Stomach smooth muscle (tissue), 2 donors: Measurements from ENCODE around the gene ZNF423.

ENCODE experiments used
- H3K27ac ChIP-seq: one replicate; pipeline ENCODE4 v1.7.0; 2013; ENCODE audit warnings: mild to moderate bottlenecking, low read length, inconsistent platforms
- H3K27me3 ChIP-seq, 2 donors: one replicate each; pipeline ENCODE4 v1.7.0; 2013; ENCODE audit warnings: low read length in 2 of 2; ENCODE audit not compliant: insufficient read depth in 2 of 2, control insufficient read depth in 1 of 2
- H3K36me3 ChIP-seq, 2 donors: one replicate each; pipeline ENCODE4 v1.7.0; 2013; ENCODE audit warnings: low read length in 2 of 2; ENCODE audit not compliant: control insufficient read depth in 2 of 2, insufficient read depth in 2 of 2
- H3K4me1 ChIP-seq: one replicate; pipeline ENCODE4 v1.7.0; 2013; ENCODE audit warnings: low read length; ENCODE audit not compliant: control insufficient read depth, insufficient read depth
- H3K4me3 ChIP-seq, 2 donors: one replicate each; pipeline ENCODE4 v1.7.0; 2013; ENCODE audit warnings: low read length in 2 of 2
- H3K9ac ChIP-seq, 2 donors: one replicate each; pipeline ENCODE4 v1.7.0; 2013; ENCODE audit warnings: low read length in 2 of 2, mild to moderate bottlenecking in 1 of 2
- H3K9me3 ChIP-seq, 2 donors: one replicate each; pipeline ENCODE4 v1.7.0; 2013; ENCODE audit warnings: low read length in 2 of 2; ENCODE audit not compliant: control insufficient read depth in 2 of 2
- donor health status: healthy.
- donor health status: Pancreatic carcinoma.

The ZNF423 gene

DNA sequence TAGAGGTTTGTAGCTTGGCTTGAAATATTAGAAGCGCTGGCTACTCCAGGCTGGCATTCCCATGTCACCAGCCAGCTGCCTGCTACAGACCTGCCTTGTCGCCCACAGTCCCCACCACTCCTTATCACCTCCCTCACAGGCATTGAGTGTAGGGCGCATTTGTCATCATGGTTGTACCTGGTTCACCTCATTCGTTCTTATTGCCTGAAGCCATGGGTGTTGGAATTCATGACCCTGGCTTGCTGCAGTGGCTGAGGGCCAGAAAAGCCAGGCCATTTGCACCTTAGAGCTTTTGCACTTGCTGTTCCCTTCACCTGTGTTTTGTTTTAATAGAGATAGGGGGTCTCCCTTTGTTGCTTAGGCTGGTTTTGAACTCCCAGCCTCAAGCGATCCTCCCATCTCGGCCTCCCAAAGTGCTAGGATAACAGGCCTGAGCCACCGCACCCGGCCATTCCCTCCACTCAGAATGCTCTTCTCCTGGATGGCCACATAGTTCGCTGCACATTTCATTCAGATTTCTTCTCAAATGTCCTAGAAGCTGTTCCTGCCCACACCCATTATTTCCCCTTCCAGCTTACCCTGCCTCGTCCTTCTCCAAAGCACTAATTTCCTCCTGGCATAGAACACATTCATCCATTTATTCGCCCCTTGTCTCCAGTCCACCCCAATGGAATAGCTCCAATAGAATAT is 384.7 kb downstream of the ZNF423 start:
- Histone ChIP-seq H3K36me3 (no peaks in the 10 kb centered on the region), H3K9ac (no peak overlapping the region), H3K4me1 (no peaks in the 10 kb centered on the region), H3K9me3 (no peaks in the 10 kb centered on the region), H3K27me3 (peaks cover 0 to 3% of the 10 kb centered on the region in 2 donors), H3K4me3 (no peak overlapping the region), H3K27ac (no peak overlapping the region)

DNA sequence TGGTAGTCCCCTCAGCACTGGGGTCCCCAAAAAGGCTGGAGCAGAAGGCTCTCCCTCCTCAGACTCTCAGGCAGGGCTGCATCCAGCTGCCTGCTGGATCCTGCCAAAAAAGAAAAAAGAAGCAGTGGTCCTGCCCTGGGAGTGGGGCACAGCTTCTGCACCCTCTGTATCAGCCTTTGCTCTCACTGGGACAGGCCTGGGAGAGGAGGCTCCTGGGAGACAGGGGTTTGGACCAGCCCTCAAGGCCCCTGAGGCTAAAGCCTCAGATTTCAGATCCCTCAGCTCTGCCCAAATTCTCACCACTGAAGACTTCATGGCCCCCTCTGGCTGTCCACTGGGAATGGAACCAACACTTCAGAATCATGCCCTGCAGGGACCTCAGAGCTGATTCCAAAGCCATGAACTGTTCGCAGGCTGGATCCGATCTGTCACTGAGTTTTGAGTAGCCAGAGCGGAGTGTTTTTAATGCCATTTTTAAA is 385.4 kb downstream of the ZNF423 start:
- no peaks in the 10 kb centered on the region for H3K4me1 ChIP-seq

DNA sequence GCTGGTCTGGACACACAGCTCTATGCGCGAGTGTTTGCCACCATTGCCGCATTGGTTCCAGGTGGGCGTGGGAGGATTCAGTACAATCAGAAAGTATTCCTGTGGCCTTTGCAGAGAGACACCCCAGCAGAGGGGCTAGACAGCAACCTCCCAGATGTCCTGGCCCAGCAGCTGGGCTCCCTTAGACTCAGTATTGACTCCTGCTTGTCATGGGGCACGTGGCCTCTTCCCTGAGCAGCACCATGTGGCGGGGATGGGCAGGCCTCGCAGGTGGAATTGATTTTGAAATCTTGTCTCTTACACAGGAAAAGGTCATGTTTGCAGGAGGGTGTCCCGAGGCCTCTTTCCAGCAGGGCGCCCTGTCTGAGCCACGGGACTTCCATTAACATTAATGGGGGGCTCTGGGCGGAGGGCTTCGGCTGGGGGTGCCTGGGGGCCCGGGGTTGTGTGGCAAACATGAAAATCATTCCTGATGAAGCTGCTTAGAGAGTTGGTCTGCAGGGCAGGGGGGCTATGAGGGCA is 385.9 kb downstream of the ZNF423 start:
- no peak overlapping the region for H3K4me3 ChIP-seq
- H3K9ac ChIP-seq, result no peak overlapping the region
- H3K27ac ChIP-seq, result no peak overlapping the region
- peaks cover 5 to 9% of the 10 kb centered on the region in 2 donors for H3K27me3 ChIP-seq
- no peaks in the 10 kb centered on the region for H3K4me1 ChIP-seq
- H3K36me3 ChIP-seq, result no peaks in the 10 kb centered on the region
- no peaks in the 10 kb centered on the region for H3K9me3 ChIP-seq

More for the DNA sequence above, 385.4 kb downstream of the ZNF423 start:
- H3K9ac ChIP-seq, result no peak overlapping the region
- no peaks in the 10 kb centered on the region for H3K36me3 ChIP-seq
- H3K27me3 ChIP-seq, result peaks cover 3% of the 10 kb centered on the region in 2 donors
- H3K9me3 ChIP-seq, result no peaks in the 10 kb centered on the region
- H3K4me3 ChIP-seq, result no peak overlapping the region
- H3K27ac ChIP-seq, result no peak overlapping the region

DNA sequence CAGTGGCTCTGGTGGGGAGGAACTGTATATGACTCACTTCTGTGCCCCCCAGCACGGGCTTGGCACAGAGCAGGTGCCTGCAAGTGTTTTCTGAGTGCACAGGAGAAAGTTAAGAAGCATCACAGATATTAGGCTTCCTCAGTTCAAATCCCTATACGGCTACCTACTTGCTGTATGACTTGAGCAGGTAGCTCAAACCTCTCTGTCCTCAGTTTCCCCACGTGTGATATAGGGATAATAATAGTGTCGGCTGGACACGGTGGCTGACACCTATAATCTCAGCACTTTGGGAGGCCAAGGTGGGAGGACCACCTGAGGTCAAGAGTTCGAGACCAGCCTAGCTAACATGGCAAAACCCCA is 386.6 kb downstream of the ZNF423 start:
- H3K36me3 ChIP-seq, result no peaks in the 10 kb centered on the region
- H3K27me3 ChIP-seq, result peaks cover 7 to 16% of the 10 kb centered on the region in 2 donors
- no peak overlapping the region for H3K9ac ChIP-seq
- no peaks in the 10 kb centered on the region for H3K9me3 ChIP-seq
- H3K4me3 ChIP-seq, result no peak overlapping the region
- H3K4me1 ChIP-seq, result peaks cover 2% of the 10 kb centered on the region
- no peak overlapping the region for H3K27ac ChIP-seq

DNA sequence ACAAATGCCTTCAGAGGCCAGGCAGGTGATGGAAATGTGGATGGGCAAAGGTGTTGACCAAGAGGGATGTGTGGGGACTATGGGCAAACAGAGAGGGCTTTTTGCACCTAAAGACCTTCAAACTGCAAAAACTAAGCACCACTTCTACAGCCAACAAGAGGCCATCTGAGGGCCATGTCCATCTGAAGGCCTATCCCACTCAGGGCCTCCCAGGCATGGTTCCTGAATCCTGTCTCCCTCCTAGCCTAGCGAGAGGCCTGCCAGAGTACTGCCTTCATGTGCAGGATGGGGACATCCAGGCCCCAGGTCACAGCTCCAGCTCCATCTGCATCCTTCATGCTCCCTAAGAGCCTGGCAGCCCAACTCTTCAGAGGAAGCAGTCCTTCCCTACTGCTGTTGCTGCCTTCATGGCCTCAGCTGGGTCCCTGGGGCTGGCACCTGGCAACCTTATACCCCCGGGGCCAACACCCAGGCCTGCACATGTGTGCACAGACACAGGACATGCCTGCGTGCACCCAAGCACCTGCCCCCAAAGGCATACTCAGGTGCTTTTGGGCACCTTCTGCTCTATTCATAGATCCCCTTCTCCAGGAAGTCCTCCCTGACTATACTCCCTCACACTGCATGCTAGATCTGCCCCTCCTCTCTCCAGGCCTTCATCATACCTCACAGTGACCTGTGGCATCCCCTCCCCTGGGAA is 387.2 kb downstream of the ZNF423 start:
- Histone ChIP-seq H3K27me3 (peaks cover 9 to 19% of the 10 kb centered on the region in 2 donors), H3K36me3 (no peaks in the 10 kb centered on the region), H3K27ac (no peak overlapping the region), H3K4me1 (peaks cover 2% of the 10 kb centered on the region), H3K9me3 (no peaks in the 10 kb centered on the region), H3K4me3 (no peak overlapping the region), H3K9ac (no peak overlapping the region)

DNA sequence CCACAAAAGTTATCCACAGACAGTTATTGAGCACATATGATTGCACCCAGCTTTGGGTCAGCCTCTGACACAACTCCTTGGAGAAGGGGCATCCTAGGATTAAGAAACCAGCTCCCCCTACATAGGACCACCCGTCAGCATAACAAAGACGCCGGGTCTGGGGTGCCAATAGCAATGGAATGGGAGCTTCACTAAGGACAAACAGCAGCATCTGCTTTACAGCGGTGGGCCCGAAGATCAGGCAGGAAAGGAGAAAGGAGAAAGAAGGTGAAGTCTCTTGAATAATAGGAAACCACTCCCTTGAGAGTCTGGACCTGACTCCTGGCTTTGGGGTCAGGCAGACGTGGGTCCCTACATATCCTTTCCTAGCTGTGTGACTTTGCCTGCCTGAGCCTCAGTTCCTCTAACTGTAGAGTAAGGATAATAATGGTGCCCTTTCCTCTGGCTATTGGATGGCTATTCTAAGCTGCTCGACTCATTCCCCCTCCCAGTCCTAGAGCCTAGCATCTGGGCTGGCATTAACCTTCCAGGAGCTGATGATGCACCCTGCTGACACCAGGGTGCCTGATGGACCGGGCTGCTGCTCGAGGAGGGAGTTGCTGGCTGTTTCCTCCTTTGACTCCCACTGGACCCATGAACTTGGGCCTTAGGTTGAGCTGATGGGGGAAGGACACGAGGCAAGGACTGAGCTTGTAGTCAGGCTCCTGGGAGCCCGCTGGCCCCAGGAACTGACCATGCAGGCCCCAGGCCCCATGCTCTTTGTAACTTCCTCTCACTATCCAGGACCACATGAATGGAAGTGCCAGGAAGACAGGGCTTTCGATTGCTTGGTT is 388.2 kb downstream of the ZNF423 start:
- H3K27me3 ChIP-seq, result peaks cover 15 to 26% of the 10 kb centered on the region in 2 donors

DNA sequence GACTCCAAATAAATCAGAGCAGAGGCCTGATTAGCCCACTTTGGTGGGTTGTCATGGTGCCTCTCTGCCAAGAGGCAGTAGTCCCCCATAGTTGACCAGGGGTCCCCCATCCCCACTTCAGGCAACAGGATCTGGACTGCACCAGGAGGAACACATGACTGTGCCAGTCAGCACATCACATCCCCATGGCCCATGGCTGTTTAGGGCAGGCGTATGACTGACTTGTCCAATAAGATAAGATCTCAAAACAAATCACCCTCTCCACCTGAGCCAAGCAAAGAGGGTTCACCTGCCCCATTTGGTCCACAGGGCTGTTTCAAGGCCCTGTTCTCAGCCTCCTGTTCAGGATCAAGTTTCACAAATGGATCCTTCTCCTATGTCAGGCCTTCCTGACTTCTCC is 389.0 kb downstream of the ZNF423 start:
- Histone ChIP-seq H3K36me3 (no peaks in the 10 kb centered on the region), H3K9ac (no peak overlapping the region), H3K9me3 (no peaks in the 10 kb centered on the region), H3K27ac (no peak overlapping the region), H3K4me1 (peaks cover 2% of the 10 kb centered on the region), H3K4me3 (no peak overlapping the region), H3K27me3 (peaks cover 16 to 26% of the 10 kb centered on the region in 2 donors)

More for the DNA sequence above, 388.2 kb downstream of the ZNF423 start:
- Histone ChIP-seq H3K9me3 (no peaks in the 10 kb centered on the region), H3K9ac (no peak overlapping the region), H3K4me1 (peaks cover 2% of the 10 kb centered on the region), H3K27ac (no peak overlapping the region), H3K4me3 (no peak overlapping the region), H3K36me3 (no peaks in the 10 kb centered on the region)

DNA sequence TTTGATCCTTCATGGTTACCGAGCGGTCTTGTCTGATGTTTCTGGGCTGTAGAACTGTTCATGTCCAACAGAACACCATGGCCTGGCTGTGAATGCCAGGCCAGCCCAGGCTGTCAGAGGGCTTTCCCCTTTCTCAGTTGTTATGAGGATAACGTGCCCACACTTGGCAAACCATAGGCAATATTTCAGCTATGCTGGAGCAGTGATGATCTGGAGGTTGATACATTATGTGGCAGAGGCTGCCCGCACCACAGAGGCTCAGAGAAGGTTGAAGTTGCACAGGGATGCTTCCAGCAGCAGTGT is 389.4 kb downstream of the ZNF423 start:
- Histone ChIP-seq H3K9ac (no peak overlapping the region), H3K9me3 (no peaks in the 10 kb centered on the region)

DNA sequence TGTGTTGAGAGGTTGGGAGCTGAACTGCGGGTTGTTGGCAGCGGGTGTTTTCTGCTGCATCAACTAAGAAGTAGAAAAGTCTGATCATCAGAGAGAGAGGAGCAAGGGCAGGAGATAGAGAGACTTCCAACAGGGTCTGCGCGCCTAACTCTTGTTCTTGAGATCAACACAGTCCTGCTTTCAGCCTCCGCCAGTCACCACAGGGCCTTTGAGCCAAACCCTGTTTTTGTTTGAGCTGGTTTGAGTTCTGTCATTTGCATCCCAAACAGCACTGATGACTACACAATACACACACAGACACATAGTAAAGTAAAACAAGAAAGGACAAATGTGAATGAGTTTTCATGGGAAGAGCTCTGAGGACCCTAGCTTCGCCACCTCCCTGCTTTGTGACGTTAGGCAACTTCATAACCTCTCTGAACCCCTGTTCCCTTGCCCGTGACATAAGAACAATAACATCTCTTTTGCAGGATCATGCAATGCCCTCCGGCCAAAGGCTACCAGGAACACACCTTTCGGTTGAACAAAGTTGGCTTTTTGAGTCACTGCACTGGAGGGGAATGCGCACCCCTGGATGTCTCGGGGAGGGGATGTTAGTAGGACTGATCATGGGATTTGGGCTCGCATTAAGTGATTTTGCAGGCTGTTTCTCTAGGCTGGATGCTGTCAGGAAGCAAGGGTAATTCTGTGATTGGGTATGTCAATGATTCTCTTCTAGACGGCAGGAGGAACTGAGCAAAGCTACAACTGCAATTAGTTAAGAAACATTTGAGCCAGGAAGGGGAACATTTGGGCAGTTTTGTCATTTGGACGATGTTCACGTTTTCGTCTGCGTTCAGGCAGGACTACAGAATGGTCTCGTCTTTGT is 390.0 kb downstream of the ZNF423 start:
- peaks cover 2% of the 10 kb centered on the region for H3K4me1 ChIP-seq
- no peak overlapping the region for H3K4me3 ChIP-seq
- no peaks in the 10 kb centered on the region for H3K9me3 ChIP-seq
- no peak overlapping the region for H3K27ac ChIP-seq
- H3K27me3 ChIP-seq, result peaks cover 18 to 26% of the 10 kb centered on the region in 2 donors
- H3K9ac ChIP-seq, result no peak overlapping the region
- no peaks in the 10 kb centered on the region for H3K36me3 ChIP-seq

More for the DNA sequence above, 389.4 kb downstream of the ZNF423 start:
- Histone ChIP-seq H3K4me3 (no peak overlapping the region), H3K4me1 (peaks cover 2% of the 10 kb centered on the region), H3K36me3 (no peaks in the 10 kb centered on the region), H3K27ac (no peak overlapping the region), H3K27me3 (peaks cover 16 to 26% of the 10 kb centered on the region in 2 donors)
